GM12878 (cell line): ENCODE results near the gene GLP1R. TPM values are rescaled to one million over a fixed set of nuclear protein-coding genes. Genes with fewer than 3 reads are reported as not detected.

ENCODE experiments used
- ATAC-seq: fragments of 200-7000 bp; cut with Tn5 transposase; 3 replicates; pipeline ENCODE4 v1.9.1; 2020; ENCODE audit warnings: mild to moderate bottlenecking, moderate library complexity
- BruUV-seq: library from RNA; stranded (reverse); fragments of 400-500 nt; replicated peaks from 2 replicates; lab custom pipeline; 2021; lab: Mats Ljungman, UMichigan
- CTCF ChIA-PET: fragments of 300-600 bp; sonication (Branson Sonifier 250); formaldehyde crosslinking; extraction: SDS; loops from one replicate; lab custom pipeline; 2021; ENCODE audit warnings: inconsistent platforms; lab: Yijun Ruan, JAX
- POLR2A ChIA-PET: fragments of 350-600 bp; formaldehyde crosslinking; extraction: SDS; loops from one replicate; lab custom pipeline; 2021; ENCODE audit warnings: inconsistent platforms; lab: Charles Lee
- RAD21 ChIA-PET: fragments of 300-600 bp; sonication (Branson Sonifier 250); formaldehyde crosslinking; loops from one replicate; lab custom pipeline; 2023; ENCODE audit warnings: antibody characterized with exemption; ENCODE audit not compliant: unreplicated experiment; lab: Charles Lee
- SMC1A ChIA-PET: fragments of 300-600 bp; sonication (Branson Sonifier 250); formaldehyde crosslinking; loops from one replicate; lab custom pipeline; 2023; ENCODE audit not compliant: unreplicated experiment, uncharacterized antibody; lab: Charles Lee
- DNase-seq: peaks from one replicate; pipeline ENCODE4 v3.0.0-alpha.2; 2011; ENCODE audit warnings: low read depth, low spot score
- FAIRE-seq: peaks from 3 replicates; lab custom pipeline; 2011; peaks lifted over from hg19 to GRCh38; lab: Jason Lieb, UNC
- H2AFZ ChIP-seq: 2 replicates; pipeline ENCODE4 v1.6.0; 2011; ENCODE audit warnings: low read depth, low read length, control low read depth; ENCODE audit not compliant: control insufficient read depth
- H3K27ac ChIP-seq: 2 replicates; pipeline ENCODE4 v1.5.1; 2011; ENCODE audit warnings: control low read depth; ENCODE audit not compliant: control insufficient read depth, insufficient read depth
- H3K27me3 ChIP-seq, 2 experiments: replicated peaks in 1 of 2; 2 replicates each; pipeline versions ENCODE4 v1.6.0 to v1.6.1; 2011; ENCODE audit warnings: low read length in 1 of 2; ENCODE audit not compliant: control insufficient read depth in 2 of 2, insufficient read depth in 2 of 2
- H3K36me3 ChIP-seq, 2 experiments: 2 replicates each; pipeline ENCODE4 v1.5.1; 2011; ENCODE audit warnings: low read length in 1 of 2; ENCODE audit not compliant: control insufficient read depth in 2 of 2, insufficient read depth in 2 of 2
- H3K4me1 ChIP-seq: 2 replicates; pipeline ENCODE4 v1.6.1; 2011; ENCODE audit warnings: mild to moderate bottlenecking, low read length, moderate library complexity, mixed read lengths; ENCODE audit not compliant: control insufficient read depth, insufficient read depth
- H3K4me2 ChIP-seq: 2 replicates; pipeline ENCODE4 v1.6.0; 2011; ENCODE audit warnings: control low read depth; ENCODE audit not compliant: control insufficient read depth, insufficient read depth
- H3K4me3 ChIP-seq: fragments of 200-600 bp; sonication (generic); 2 replicates; pipeline ENCODE4 v1.5.1; 2016
- H3K79me2 ChIP-seq: 2 replicates; pipeline ENCODE4 v1.6.0; 2011; ENCODE audit warnings: low read length; ENCODE audit not compliant: control insufficient read depth, insufficient read depth
- H3K9ac ChIP-seq: 2 replicates; pipeline ENCODE4 v1.8.0; 2011; ENCODE audit warnings: low read length, control low read depth, mixed read lengths; ENCODE audit not compliant: control insufficient read depth, insufficient read depth
- H3K9me3 ChIP-seq: replicated peaks from 3 replicates; pipeline ENCODE4 v1.5.1; 2011; ENCODE audit warnings: mild to moderate bottlenecking, low read length; ENCODE audit not compliant: control insufficient read depth, insufficient read depth
- H4K20me1 ChIP-seq: 2 replicates; pipeline ENCODE4 v1.6.0; 2011; ENCODE audit not compliant: control insufficient read depth, insufficient read depth
- FOXM1 ChIP-seq: IDR thresholded peaks from 2 replicates; pipeline ENCODE4 v1.6.1; 2012; ENCODE audit warnings: low read depth, mild to moderate bottlenecking, inconsistent platforms, low read length, moderate library complexity
- HDGF ChIP-seq: fragments of 450-650 bp; IDR thresholded peaks from 2 replicates; pipeline ENCODE4 v1.6.1; 2016; ENCODE audit warnings: antibody characterized with exemption
- IKZF2 ChIP-seq, 2 experiments: fragments of 450-650 bp; IDR thresholded peaks; 2 replicates each; pipeline ENCODE4 v1.6.1; 2017; ENCODE audit warnings: mild to moderate bottlenecking in 2 of 2, moderate library complexity in 2 of 2
- MTA3 ChIP-seq: IDR thresholded peaks from 2 replicates; pipeline ENCODE4 v1.6.1; 2012; ENCODE audit warnings: low read length, inconsistent platforms, borderline replicate concordance
- MYC ChIP-seq: IDR thresholded peaks from 2 replicates; pipeline ENCODE4 v1.6.1; 2011; ENCODE audit warnings: mild to moderate bottlenecking, low read length, moderate library complexity, inconsistent platforms; ENCODE audit not compliant: insufficient read depth, insufficient replicate concordance, insufficient read length, severe bottlenecking
- POU2F2 ChIP-seq: IDR thresholded peaks from 3 replicates; pipeline ENCODE4 v1.6.1; 2011; ENCODE audit warnings: low read depth, mild to moderate bottlenecking, low read length, borderline replicate concordance
- RBBP5 ChIP-seq: fragments of 200-600 bp; sonication (generic); conservative IDR thresholded peaks from 2 replicates; pipeline ENCODE4 v1.6.1; 2016
- WGBS: methylation state at CpG from one replicate; pipeline ENCODE4 v1.1.6; 2016; ENCODE audit warnings: low lambda C conversion rate; ENCODE audit not compliant: insufficient replicate concordance, insufficient coverage; ENCODE audit errors: missing lambda C conversion rate; 5-methylcytosine and 5-hydroxymethylcytosine counted together
- in situ Hi-C: fragments of 300-500 bp; cut with MboI; formaldehyde crosslinking; loops from 9 replicates; pipeline ENCODE4 v1.14.3; 2018; ENCODE audit warnings: mixed read lengths
- intact Hi-C: fragments of 100-400 bp; cut with micrococcal nuclease; formaldehyde crosslinking; loops from one replicate; pipeline ENCODE4 v1.14.2; 2022; ENCODE audit not compliant: unreplicated experiment
- polyA plus RNA-seq, 11 experiments: library from polyadenylated mRNA; depleted of rRNA in 4 of 11; unstranded in 6 of 11; stranded (reverse) in 5 of 11; fragments of >200 nt; fragmentation: Nextera tagmentation in 4 of 11; fragmentation: Illumina TruSeq in 1 of 11; extraction: Ambion mirVana in 4 of 11; extraction: Trizol in 1 of 11; gene quantifications; 1 replicate in 1 of 11; 2 replicates in 10 of 11; pipeline versions ENCODE4 v1.2.1 to v1.2.3, GENCODE V29; 2011 to 2016; ENCODE audit warnings: inconsistent platforms in 2 of 11, missing spikeins in 2 of 11, low read depth in 1 of 11
- total RNA-seq, 4 experiments: library from RNA; depleted of rRNA in 3 of 4; stranded (reverse); fragments of >200 nt in 3 of 4; fragmentation: Illumina TruSeq in 1 of 4; extraction: Trizol in 1 of 4; gene quantifications; 2 replicates each; pipeline versions ENCODE4 v1.2.1 to v1.2.3, GENCODE V29; 2013 to 2021
- TF ChIP-seq, protein P1 (sequence below): fragments of 450-650 bp; IDR thresholded peaks from 2 replicates; pipeline ENCODE4 v1.6.1; 2016; ENCODE audit warnings: mild to moderate bottlenecking, moderate library complexity, borderline replicate concordance
- TF ChIP-seq, protein P2 (sequence below): fragments of 150-350 bp; IDR thresholded peaks from 2 replicates; pipeline ENCODE4 v1.6.1; 2014; ENCODE audit warnings: mild to moderate bottlenecking, low read depth, low read length
- TF ChIP-seq, protein P3 (sequence below): fragments of 450-650 bp; IDR thresholded peaks from 2 replicates; pipeline ENCODE4 v1.6.1; 2017; ENCODE audit warnings: low read depth, mild to moderate bottlenecking, moderate library complexity

GLP1R gene
- total and polyA plus RNA-seq, 10 of the 15 experiments (the other 5 are each of a cell fraction or from before 2014, with no cell fraction given): 0.01 TPM; not detected in 9

DNA sequence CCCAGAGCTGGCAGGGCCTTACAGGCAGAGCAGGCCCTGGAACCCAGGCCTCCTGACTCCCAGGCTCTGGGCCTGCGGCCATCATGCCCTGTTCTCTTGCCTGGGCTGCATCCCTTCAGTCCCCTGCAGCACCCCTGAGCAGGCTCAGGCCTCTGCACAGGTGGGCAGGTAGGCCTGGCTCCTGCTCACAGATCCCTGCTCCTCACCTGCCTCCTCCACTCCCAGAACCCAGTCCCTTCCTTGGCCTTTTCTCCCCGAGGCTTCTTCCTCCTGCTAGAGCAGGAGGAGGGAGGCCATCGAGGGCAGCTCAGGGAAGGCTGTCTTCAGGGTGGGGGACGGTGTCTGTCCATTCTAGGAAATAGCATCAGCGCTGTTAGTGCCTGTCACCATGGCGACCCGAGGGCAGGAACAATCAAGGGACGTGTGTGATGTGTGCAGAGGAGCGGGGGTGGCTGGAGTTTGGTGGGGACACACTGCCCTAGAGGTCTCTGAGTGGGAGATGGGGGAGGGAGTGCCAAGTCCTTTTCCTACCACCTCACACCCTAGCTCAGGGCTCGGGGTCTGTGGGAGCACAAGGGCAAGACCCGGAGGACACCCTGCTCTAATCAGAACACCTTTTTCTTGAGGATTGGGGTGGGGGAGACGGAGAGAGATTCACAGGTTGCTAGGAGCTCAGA lies 26.6 kb downstream of the GLP1R start:
- ChIA-PET RAD21 (no interaction called here), POLR2A (no interaction called here), CTCF (no interaction called here), SMC1A (no interaction called here)
- no peak overlapping the region for H3K4me3 ChIP-seq
- intact Hi-C loops: no loop called here
- no peak overlapping the region for H3K9ac ChIP-seq
- H2AFZ ChIP-seq: no peak overlapping the region
- no peak overlapping the region for H3K27ac ChIP-seq
- DNase-seq (no peak), FAIRE-seq (no peak), ATAC-seq (no peak)
- peaks cover 17% of the 10 kb centered on the region; the same call in 1 of the 2 replicates for H3K4me1 ChIP-seq
- 40% methylated on average over 12 of the region's 12 CpGs for WGBS
- BruUV-seq: no TSS peak
- TF ChIP-seq POU2F2 (no peak), IKZF2 (IDR thresholded peaks at IDR 0.05) (no peak), HDGF (no peak), FOXM1 (no peak), MTA3 (no peak), MYC (no peak), RBBP5 (no peak)
- TF ChIP-seq, protein P1, sequence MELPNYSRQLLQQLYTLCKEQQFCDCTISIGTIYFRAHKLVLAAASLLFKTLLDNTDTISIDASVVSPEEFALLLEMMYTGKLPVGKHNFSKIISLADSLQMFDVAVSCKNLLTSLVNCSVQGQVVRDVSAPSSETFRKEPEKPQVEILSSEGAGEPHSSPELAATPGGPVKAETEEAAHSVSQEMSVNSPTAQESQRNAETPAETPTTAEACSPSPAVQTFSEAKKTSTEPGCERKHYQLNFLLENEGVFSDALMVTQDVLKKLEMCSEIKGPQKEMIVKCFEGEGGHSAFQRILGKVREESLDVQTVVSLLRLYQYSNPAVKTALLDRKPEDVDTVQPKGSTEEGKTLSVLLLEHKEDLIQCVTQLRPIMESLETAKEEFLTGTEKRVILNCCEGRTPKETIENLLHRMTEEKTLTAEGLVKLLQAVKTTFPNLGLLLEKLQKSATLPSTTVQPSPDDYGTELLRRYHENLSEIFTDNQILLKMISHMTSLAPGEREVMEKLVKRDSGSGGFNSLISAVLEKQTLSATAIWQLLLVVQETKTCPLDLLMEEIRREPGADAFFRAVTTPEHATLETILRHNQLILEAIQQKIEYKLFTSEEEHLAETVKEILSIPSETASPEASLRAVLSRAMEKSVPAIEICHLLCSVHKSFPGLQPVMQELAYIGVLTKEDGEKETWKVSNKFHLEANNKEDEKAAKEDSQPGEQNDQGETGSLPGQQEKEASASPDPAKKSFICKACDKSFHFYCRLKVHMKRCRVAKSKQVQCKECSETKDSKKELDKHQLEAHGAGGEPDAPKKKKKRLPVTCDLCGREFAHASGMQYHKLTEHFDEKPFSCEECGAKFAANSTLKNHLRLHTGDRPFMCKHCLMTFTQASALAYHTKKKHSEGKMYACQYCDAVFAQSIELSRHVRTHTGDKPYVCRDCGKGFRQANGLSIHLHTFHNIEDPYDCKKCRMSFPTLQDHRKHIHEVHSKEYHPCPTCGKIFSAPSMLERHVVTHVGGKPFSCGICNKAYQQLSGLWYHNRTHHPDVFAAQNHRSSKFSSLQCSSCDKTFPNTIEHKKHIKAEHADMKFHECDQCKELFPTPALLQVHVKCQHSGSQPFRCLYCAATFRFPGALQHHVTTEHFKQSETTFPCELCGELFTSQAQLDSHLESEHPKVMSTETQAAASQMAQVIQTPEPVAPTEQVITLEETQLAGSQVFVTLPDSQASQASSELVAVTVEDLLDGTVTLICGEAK: no peak
- TF ChIP-seq, protein P2, sequence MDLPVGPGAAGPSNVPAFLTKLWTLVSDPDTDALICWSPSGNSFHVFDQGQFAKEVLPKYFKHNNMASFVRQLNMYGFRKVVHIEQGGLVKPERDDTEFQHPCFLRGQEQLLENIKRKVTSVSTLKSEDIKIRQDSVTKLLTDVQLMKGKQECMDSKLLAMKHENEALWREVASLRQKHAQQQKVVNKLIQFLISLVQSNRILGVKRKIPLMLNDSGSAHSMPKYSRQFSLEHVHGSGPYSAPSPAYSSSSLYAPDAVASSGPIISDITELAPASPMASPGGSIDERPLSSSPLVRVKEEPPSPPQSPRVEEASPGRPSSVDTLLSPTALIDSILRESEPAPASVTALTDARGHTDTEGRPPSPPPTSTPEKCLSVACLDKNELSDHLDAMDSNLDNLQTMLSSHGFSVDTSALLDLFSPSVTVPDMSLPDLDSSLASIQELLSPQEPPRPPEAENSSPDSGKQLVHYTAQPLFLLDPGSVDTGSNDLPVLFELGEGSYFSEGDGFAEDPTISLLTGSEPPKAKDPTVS: no peak
- TF ChIP-seq, protein P3, sequence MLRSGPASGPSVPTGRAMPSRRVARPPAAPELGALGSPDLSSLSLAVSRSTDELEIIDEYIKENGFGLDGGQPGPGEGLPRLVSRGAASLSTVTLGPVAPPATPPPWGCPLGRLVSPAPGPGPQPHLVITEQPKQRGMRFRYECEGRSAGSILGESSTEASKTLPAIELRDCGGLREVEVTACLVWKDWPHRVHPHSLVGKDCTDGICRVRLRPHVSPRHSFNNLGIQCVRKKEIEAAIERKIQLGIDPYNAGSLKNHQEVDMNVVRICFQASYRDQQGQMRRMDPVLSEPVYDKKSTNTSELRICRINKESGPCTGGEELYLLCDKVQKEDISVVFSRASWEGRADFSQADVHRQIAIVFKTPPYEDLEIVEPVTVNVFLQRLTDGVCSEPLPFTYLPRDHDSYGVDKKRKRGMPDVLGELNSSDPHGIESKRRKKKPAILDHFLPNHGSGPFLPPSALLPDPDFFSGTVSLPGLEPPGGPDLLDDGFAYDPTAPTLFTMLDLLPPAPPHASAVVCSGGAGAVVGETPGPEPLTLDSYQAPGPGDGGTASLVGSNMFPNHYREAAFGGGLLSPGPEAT: no peak
- TF ChIP-seq, all 136 proteins: peak for 0
- Histone ChIP-seq H3K79me2 (no peaks in the 10 kb centered on the region), H3K4me2 (no peak overlapping the region), H3K36me3 (no peaks in the 10 kb centered on the region), H3K9me3 (no peaks in the 10 kb centered on the region), H4K20me1 (no peaks in the 10 kb centered on the region), H3K27me3 (no peaks in the 10 kb centered on the region)
- in situ Hi-C loops: no loop called here
